HepG2 (cell line): Measurements from ENCODE around the gene PDZD4. TPM values are rescaled to one million over a fixed set of nuclear protein-coding genes. Genes with fewer than 3 reads are reported as not detected.

Experiments
- ADNP ChIP-seq: sonication (generic); formaldehyde crosslinking; IDR thresholded peaks from 2 replicates; pipeline ENCODE4 v1.4.0; 2020; ENCODE audit warnings: missing genetic modification reagents
- BHLHE40 ChIP-seq: IDR thresholded peaks from 2 replicates; pipeline ENCODE4 v1.6.1; 2011; ENCODE audit warnings: low read length, improper control_type of control experiment
- FOXC1 ChIP-seq: sonication (generic); formaldehyde crosslinking; IDR thresholded peaks from 2 replicates; pipeline ENCODE4 v1.8.0; 2022; ENCODE audit warnings: mild to moderate bottlenecking, missing genetic modification reagents, borderline replicate concordance
- HNRNPLL ChIP-seq: fragments of 200-400 bp; formaldehyde crosslinking; IDR thresholded peaks from 2 replicates; pipeline ENCODE4 v1.6.1; 2017; ENCODE audit warnings: mild to moderate bottlenecking, low read depth, low read length; ENCODE audit not compliant: poor library complexity, severe bottlenecking
- KLF11 ChIP-seq: IDR thresholded peaks from 2 replicates; pipeline ENCODE4 v1.6.1; 2016; ENCODE audit warnings: missing compliant biosample characterization
- KLF9 ChIP-seq: IDR thresholded peaks from 2 replicates; pipeline ENCODE4 v1.6.1; 2016; ENCODE audit warnings: low read depth
- NAIF1 ChIP-seq: sonication (generic); formaldehyde crosslinking; IDR thresholded peaks from 2 replicates; pipeline ENCODE4 v1.5.0; 2020; ENCODE audit warnings: mild to moderate bottlenecking, missing genetic modification reagents, borderline replicate concordance
- RARG ChIP-seq: sonication (generic); formaldehyde crosslinking; IDR thresholded peaks from 2 replicates; pipeline ENCODE4 v1.4.0; 2020; ENCODE audit warnings: low read depth, mild to moderate bottlenecking, missing genetic modification reagents
- RFX5 ChIP-seq: IDR thresholded peaks from 2 replicates; pipeline ENCODE4 v1.6.1; 2011; ENCODE audit warnings: low read depth, low read length, improper control_type of control experiment
- RXRB ChIP-seq: IDR thresholded peaks from 2 replicates; pipeline ENCODE4 v1.6.1; 2016; ENCODE audit warnings: borderline replicate concordance, missing genetic modification reagents, missing compliant biosample characterization
- SNAPC2 ChIP-seq: sonication (generic); formaldehyde crosslinking; IDR thresholded peaks from 2 replicates; pipeline ENCODE4 v1.8.1; 2022; ENCODE audit warnings: mild to moderate bottlenecking, missing genetic modification reagents
- SP5 ChIP-seq: IDR thresholded peaks from 2 replicates; pipeline ENCODE4 v1.6.1; 2016; ENCODE audit warnings: low read depth, borderline replicate concordance
- TGIF2 ChIP-seq: IDR thresholded peaks from 2 replicates; pipeline ENCODE4 v1.6.1; 2016; ENCODE audit warnings: control low read depth, missing compliant biosample characterization
- ZFP36L1 ChIP-seq: sonication (generic); formaldehyde crosslinking; IDR thresholded peaks from 2 replicates; pipeline ENCODE4 v1.8.0; 2022; ENCODE audit warnings: mild to moderate bottlenecking, missing genetic modification reagents, moderate library complexity
- ZMYM4 ChIP-seq: sonication (generic); formaldehyde crosslinking; IDR thresholded peaks from 2 replicates; pipeline ENCODE4 v1.8.1; 2023; ENCODE audit warnings: mild to moderate bottlenecking, missing genetic modification reagents
- ZNF143 ChIP-seq: sonication (generic); formaldehyde crosslinking; IDR thresholded peaks from 2 replicates; pipeline ENCODE4 v1.4.0; 2020; ENCODE audit warnings: missing genetic modification reagents
- ZNF160 ChIP-seq: sonication (generic); formaldehyde crosslinking; IDR thresholded peaks from 2 replicates; pipeline ENCODE4 v1.8.0; 2022; ENCODE audit warnings: mild to moderate bottlenecking, inconsistent platforms, missing genetic modification reagents
- ZNF256 ChIP-seq: sonication (generic); formaldehyde crosslinking; conservative IDR thresholded peaks from 2 replicates; pipeline ENCODE4 v1.4.0; 2020; ENCODE audit warnings: missing genetic modification reagents
- ZNF292 ChIP-seq: sonication (generic); formaldehyde crosslinking; IDR thresholded peaks from 2 replicates; pipeline ENCODE4 v1.8.1; 2022; ENCODE audit warnings: mild to moderate bottlenecking, low read depth, missing genetic modification reagents, borderline replicate concordance
- ZNF547 ChIP-seq: sonication (generic); formaldehyde crosslinking; IDR thresholded peaks from 2 replicates; pipeline ENCODE4 v1.5.1; 2020; ENCODE audit warnings: mild to moderate bottlenecking, missing genetic modification reagents
- ZNF749 ChIP-seq: sonication (generic); formaldehyde crosslinking; IDR thresholded peaks from 2 replicates; pipeline ENCODE4 v1.8.0; 2022; ENCODE audit warnings: mild to moderate bottlenecking, missing genetic modification reagents, moderate library complexity, borderline replicate concordance
- polyA plus RNA-seq, 8 experiments: library from polyadenylated mRNA; depleted of rRNA in 3 of 8; stranded (reverse) in 7 of 8; unstranded in 1 of 8; fragments of >200 nt; fragmentation: Illumina TruSeq in 4 of 8; extraction: Trizol in 4 of 8; gene quantifications; 2 replicates each; pipeline versions ENCODE4 v1.2.1 to v1.2.3, GENCODE V29; 2011 to 2016; ENCODE audit warnings: low read depth in 4 of 8, missing spikeins in 1 of 8, mixed read lengths in 1 of 8; ENCODE audit not compliant: insufficient read depth in 1 of 8
- total RNA-seq, 5 experiments: library from RNA; depleted of rRNA; stranded (reverse); fragments of >200 nt; fragmentation: Illumina TruSeq; extraction: Trizol; gene quantifications; 2 replicates each; pipeline ENCODE4 v1.2.3, GENCODE V29; 2016; ENCODE audit warnings: low read depth in 1 of 5
- TF ChIP-seq, protein P1 (sequence below): sonication (generic); formaldehyde crosslinking; IDR thresholded peaks from 2 replicates; pipeline ENCODE4 v1.5.1; 2020; ENCODE audit warnings: missing genetic modification reagents, mild to moderate bottlenecking, borderline replicate concordance
- TF ChIP-seq, protein P2 (sequence below): sonication (generic); formaldehyde crosslinking; IDR thresholded peaks from 2 replicates; pipeline ENCODE4 v1.4.0; 2020; ENCODE audit warnings: mild to moderate bottlenecking, low read depth, missing genetic modification reagents
- TF ChIP-seq, protein P3 (sequence below): sonication (generic); formaldehyde crosslinking; conservative IDR thresholded peaks from 2 replicates; pipeline ENCODE4 v1.4.0; 2020; ENCODE audit warnings: missing genetic modification reagents
- TF ChIP-seq, protein P4 (sequence below): sonication (generic); formaldehyde crosslinking; IDR thresholded peaks from 2 replicates; pipeline ENCODE4 v1.4.0; 2020; ENCODE audit warnings: mild to moderate bottlenecking, missing genetic modification reagents

PDZD4 gene
- total and polyA plus RNA-seq, 2 of the 13 experiments (the other 11 are each of a cell fraction or from before 2014, with no cell fraction given), result not detected

DNA sequence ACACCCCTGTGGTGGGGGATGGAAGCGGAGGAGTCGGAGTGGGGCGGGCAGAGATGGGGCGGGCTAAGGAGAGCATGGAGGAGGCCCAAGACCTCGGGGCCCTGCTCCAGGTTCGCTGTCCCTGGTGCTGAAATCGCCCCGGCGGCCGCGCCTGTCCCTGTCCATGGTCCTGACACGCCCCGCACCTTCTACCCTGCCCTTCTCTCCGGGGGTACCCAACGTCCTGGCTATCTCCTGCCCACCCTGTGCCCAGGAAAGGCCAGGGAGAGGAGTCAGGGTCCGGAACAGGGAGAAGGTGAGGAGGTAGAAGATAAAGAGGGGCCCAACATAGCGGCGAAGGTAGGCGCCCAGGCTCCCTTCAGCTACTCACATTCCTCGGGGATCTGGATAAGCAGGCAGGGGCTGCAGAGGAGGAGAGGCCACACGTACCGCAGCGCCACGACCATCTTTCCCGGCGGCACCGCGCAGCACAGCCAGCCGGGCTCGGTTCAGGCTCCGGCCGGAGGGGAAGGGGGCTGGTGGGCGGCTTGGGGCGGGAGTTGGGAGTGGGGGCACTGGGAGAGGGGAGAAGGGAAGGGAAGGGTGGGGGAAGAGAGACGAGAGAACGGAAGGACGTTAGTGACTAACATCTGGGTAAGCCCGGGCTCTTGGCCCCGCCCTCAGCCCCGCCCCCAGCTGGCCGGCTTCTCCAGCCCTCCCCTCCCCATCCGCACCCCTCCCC lies 45.2 kb upstream of the PDZD4 start (continued):
- TF ChIP-seq ZNF160, result peak; percentile 99
- TF ChIP-seq ADNP (CRISPR knock-in tag), result 0 out of 2 replicates have a peak, but pooled peaks have one; percentile 28
- peak; percentile 94 for TF ChIP-seq RXRB
- peak; percentile 99 for TF ChIP-seq RARG (CRISPR knock-in tag)
- TF ChIP-seq, protein P1, sequence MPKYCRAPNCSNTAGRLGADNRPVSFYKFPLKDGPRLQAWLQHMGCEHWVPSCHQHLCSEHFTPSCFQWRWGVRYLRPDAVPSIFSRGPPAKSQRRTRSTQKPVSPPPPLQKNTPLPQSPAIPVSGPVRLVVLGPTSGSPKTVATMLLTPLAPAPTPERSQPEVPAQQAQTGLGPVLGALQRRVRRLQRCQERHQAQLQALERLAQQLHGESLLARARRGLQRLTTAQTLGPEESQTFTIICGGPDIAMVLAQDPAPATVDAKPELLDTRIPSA (CRISPR knock-in tag), result peak; percentile 99
- TF ChIP-seq, protein P2, sequence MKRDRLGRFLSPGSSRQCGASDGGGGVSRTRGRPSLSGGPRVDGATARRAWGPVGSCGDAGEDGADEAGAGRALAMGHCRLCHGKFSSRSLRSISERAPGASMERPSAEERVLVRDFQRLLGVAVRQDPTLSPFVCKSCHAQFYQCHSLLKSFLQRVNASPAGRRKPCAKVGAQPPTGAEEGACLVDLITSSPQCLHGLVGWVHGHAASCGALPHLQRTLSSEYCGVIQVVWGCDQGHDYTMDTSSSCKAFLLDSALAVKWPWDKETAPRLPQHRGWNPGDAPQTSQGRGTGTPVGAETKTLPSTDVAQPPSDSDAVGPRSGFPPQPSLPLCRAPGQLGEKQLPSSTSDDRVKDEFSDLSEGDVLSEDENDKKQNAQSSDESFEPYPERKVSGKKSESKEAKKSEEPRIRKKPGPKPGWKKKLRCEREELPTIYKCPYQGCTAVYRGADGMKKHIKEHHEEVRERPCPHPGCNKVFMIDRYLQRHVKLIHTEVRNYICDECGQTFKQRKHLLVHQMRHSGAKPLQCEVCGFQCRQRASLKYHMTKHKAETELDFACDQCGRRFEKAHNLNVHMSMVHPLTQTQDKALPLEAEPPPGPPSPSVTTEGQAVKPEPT (CRISPR knock-in tag), result peak; percentile 97
- TF ChIP-seq ZNF547 (CRISPR knock-in tag), result peak; percentile 99
- peak; percentile 71 for TF ChIP-seq ZNF143
- TF ChIP-seq ZFP36L1 (CRISPR knock-in tag), result peak; percentile 95
- peak; percentile 80; the same call in 1 of the 2 replicates for TF ChIP-seq ZNF292
- no peak for TF ChIP-seq RFX5
- no peak for TF ChIP-seq HNRNPLL
- TF ChIP-seq, protein P3, sequence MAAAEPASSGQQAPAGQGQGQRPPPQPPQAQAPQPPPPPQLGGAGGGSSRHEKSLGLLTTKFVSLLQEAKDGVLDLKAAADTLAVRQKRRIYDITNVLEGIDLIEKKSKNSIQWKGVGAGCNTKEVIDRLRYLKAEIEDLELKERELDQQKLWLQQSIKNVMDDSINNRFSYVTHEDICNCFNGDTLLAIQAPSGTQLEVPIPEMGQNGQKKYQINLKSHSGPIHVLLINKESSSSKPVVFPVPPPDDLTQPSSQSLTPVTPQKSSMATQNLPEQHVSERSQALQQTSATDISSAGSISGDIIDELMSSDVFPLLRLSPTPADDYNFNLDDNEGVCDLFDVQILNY (CRISPR knock-in tag), result peak; percentile 97
- peak; percentile 97 for TF ChIP-seq NAIF1 (CRISPR knock-in tag)
- TF ChIP-seq TGIF2 (CRISPR knock-in tag), result peak; percentile 99
- peak; percentile 72 for TF ChIP-seq SP5 (CRISPR knock-in tag)
- peak; percentile 99 for TF ChIP-seq SNAPC2
- peak; percentile 100 for TF ChIP-seq KLF11 (CRISPR knock-in tag)
- TF ChIP-seq, protein P4, sequence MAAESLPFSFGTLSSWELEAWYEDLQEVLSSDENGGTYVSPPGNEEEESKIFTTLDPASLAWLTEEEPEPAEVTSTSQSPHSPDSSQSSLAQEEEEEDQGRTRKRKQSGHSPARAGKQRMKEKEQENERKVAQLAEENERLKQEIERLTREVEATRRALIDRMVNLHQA (CRISPR knock-in tag), result peak; percentile 96; the same call in 1 of the 2 replicates
- TF ChIP-seq ZMYM4 (CRISPR knock-in tag), result peak; percentile 94
- no peak for TF ChIP-seq BHLHE40
- TF ChIP-seq FOXC1, result peak; percentile 100
- peak; percentile 100 for TF ChIP-seq ZNF256 (CRISPR knock-in tag)
- TF ChIP-seq ZNF749 (CRISPR knock-in tag), result peak; percentile 100
- peak; percentile 99 for TF ChIP-seq KLF9 (CRISPR knock-in tag)
